Testis (tissue), 2 donors: ENCODE results near the gene ZNF71.

Source experiments
- POLR2A ChIP-seq: fragments of 450-650 bp; IDR thresholded peaks from one replicate; pipeline ENCODE4 v1.6.1; 2017; ENCODE audit warnings: antibody characterized with exemption, mild to moderate bottlenecking, moderate library complexity
- TF ChIP-seq, protein P1 (sequence below), 3 experiments: fragments of 450-650 bp in 2 of 3; fragments of 200-600 bp in 1 of 3; sonication (generic) in 1 of 3; IDR thresholded peaks; one replicate each; pipeline ENCODE4 v1.5.1; 2016 to 2019; ENCODE audit warnings: antibody characterized with exemption in 3 of 3, mild to moderate bottlenecking in 2 of 3, moderate library complexity in 1 of 3

DNA sequence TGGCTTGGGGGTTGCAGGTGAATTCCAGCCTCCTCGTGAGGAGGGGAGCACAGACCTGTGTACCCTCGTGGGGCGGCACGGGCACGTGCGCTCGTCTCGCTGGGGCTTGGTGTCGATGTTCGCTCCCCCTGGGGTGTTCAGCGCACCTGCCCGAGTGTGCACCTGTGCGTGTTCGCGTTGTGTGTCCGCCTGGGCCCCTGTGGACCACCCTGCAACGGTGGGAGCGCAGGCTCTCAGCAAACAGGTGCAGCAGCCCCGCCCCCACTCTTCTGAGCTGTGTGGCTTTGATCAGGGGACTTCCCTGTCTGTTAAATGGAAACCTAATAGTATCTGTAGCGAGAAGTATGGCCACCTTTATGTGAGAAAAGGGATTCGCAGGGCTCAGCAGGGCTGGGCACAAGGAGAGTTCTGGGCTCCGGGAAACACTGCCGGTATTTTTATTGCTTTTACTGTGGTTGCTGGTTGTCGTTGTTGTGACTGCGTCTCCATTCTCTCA, 48.4 kb downstream of the ZNF71 start:
- TF ChIP-seq, protein P1, sequence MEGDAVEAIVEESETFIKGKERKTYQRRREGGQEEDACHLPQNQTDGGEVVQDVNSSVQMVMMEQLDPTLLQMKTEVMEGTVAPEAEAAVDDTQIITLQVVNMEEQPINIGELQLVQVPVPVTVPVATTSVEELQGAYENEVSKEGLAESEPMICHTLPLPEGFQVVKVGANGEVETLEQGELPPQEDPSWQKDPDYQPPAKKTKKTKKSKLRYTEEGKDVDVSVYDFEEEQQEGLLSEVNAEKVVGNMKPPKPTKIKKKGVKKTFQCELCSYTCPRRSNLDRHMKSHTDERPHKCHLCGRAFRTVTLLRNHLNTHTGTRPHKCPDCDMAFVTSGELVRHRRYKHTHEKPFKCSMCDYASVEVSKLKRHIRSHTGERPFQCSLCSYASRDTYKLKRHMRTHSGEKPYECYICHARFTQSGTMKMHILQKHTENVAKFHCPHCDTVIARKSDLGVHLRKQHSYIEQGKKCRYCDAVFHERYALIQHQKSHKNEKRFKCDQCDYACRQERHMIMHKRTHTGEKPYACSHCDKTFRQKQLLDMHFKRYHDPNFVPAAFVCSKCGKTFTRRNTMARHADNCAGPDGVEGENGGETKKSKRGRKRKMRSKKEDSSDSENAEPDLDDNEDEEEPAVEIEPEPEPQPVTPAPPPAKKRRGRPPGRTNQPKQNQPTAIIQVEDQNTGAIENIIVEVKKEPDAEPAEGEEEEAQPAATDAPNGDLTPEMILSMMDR (IDR thresholded peaks at IDR 0.05), result no peak
- TF ChIP-seq POLR2A, result no peak
